ENCODE data around the gene KRTAP4-12. TPM values are rescaled to one million over a fixed set of nuclear protein-coding genes. Genes with fewer than 3 reads are reported as not detected.

Gene KRTAP4-12
- total RNA-seq, 1 experiment from 2014 or later = not detected

- TF ChIP-seq, protein P1, sequence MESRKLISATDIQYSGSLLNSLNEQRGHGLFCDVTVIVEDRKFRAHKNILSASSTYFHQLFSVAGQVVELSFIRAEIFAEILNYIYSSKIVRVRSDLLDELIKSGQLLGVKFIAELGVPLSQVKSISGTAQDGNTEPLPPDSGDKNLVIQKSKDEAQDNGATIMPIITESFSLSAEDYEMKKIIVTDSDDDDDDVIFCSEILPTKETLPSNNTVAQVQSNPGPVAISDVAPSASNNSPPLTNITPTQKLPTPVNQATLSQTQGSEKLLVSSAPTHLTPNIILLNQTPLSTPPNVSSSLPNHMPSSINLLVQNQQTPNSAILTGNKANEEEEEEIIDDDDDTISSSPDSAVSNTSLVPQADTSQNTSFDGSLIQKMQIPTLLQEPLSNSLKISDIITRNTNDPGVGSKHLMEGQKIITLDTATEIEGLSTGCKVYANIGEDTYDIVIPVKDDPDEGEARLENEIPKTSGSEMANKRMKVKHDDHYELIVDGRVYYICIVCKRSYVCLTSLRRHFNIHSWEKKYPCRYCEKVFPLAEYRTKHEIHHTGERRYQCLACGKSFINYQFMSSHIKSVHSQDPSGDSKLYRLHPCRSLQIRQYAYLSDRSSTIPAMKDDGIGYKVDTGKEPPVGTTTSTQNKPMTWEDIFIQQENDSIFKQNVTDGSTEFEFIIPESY (IDR thresholded peaks at IDR 0.05; ENCODE audit: extremely low read depth, insufficient replicate concordance, low read length) = no peak
- no peak for TF ChIP-seq EZH2 (IDR thresholded peaks at IDR 0.05)
These were observed 20.9 kb upstream of the KRTAP4-12 start (continued) for GRCh38 chr17:41144846-41145245.

DNA sequence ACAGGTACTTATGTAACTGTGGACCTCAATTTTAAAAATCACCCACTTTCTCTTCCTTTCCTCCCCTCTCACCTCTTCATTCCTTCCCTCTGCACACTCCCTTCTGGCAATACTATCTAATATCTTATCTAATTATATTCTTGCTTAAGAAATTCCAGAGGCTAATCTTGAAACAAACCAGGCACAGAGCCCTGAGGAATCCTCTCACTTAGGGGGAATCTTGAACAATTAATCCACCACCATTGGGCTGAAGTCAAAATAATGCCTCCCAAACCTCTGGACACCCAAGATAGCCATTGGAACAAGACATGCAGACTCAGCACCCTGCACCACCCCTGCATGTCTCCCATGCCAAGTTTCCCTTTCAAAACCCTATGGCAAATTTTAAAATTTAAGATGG lies 17.4 kb upstream of the KRTAP4-12 start:
- intact Hi-C loops (cut with micrococcal nuclease) = no loop called here
- POLR2A ChIA-PET = no interaction called here
- TF ChIP-seq SRF (IDR thresholded peaks at IDR 0.05; ENCODE audit: low read depth) = no peak
- TF ChIP-seq POLR2AphosphoS5 (IDR thresholded peaks at IDR 0.05; ENCODE audit: low read depth, low read length) = no peak
- TF ChIP-seq JUND (IDR thresholded peaks at IDR 0.05) = no peak
- no peak for TF ChIP-seq MAX (IDR thresholded peaks at IDR 0.05)
- no peak for TF ChIP-seq SIN3A (IDR thresholded peaks at IDR 0.05; ENCODE audit: low read depth)
- TF ChIP-seq REST (IDR thresholded peaks at IDR 0.05; ENCODE audit: low read depth) = no peak
- no peak for TF ChIP-seq ZNF274 (IDR thresholded peaks at IDR 0.05; ENCODE audit: low read depth, low read length)
- TF ChIP-seq ZFX (IDR thresholded peaks at IDR 0.05) = no peak
- TF ChIP-seq CTCF (IDR thresholded peaks at IDR 0.05 in 2 of 3, conservative IDR thresholded peaks at IDR 0.05 in 1 of 3; ENCODE audit: borderline replicate concordance in 1 of 3, insufficient read depth in 1 of 3, low read depth in 2 of 3, low read length in 2 of 3) = no peak
- TF ChIP-seq, protein P2, sequence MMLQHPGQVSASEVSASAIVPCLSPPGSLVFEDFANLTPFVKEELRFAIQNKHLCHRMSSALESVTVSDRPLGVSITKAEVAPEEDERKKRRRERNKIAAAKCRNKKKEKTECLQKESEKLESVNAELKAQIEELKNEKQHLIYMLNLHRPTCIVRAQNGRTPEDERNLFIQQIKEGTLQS (IDR thresholded peaks at IDR 0.05) = no peak
- TF ChIP-seq, protein P1 (IDR thresholded peaks at IDR 0.05; ENCODE audit: extremely low read depth, insufficient replicate concordance, low read length) = no peak
- no peak for TF ChIP-seq YY1 (IDR thresholded peaks at IDR 0.05; ENCODE audit: extremely low read depth, insufficient replicate concordance, low read depth, low read length)
- no peak for TF ChIP-seq FOSL1 (IDR thresholded peaks at IDR 0.05; ENCODE audit: low read depth)

More for the DNA sequence above, 17.4 kb upstream of the KRTAP4-12 start:
- Histone ChIP-seq H3K9me3 (ENCODE audit: control insufficient read depth in 1 of 2, insufficient read depth in 1 of 2, low read depth in 1 of 2, low read length in 2 of 2) (peaks cover 6 to 41% of the 10 kb centered on the region in 2 experiments; a peak in 3 of 4 replicates), H2AFZ (ENCODE audit: low read depth, low read length, poor library complexity, severe bottlenecking) (no peak overlapping the region), H3K27ac (ENCODE audit: low read depth, low read length) (no peak overlapping the region), H3K4me3 (replicated peaks in 1 of 2; ENCODE audit: low read depth in 1 of 2, low read length in 2 of 2) (no peak overlapping the region), H3K27me3 (ENCODE audit: insufficient read depth, low read length) (no peaks in the 10 kb centered on the region), H3K9me2 (ENCODE audit: insufficient read depth) (no peaks in the 10 kb centered on the region), H4K20me1 (ENCODE audit: insufficient read depth) (no peaks in the 10 kb centered on the region), H3K9ac (ENCODE audit: low read length) (no peak overlapping the region), H3K36me3 (ENCODE audit: control insufficient read depth in 1 of 2, insufficient read depth in 2 of 2, low read length in 2 of 2) (peaks cover 0 to 9% of the 10 kb centered on the region in 2 experiments; a peak in 1 of 4 replicates), H3K4me1 (ENCODE audit: control insufficient read depth in 1 of 2, insufficient read depth in 2 of 2, low read length in 2 of 2) (no peaks in the 10 kb centered on the region; a peak in 1 of 4 replicates), H3K4me2 (ENCODE audit: low read length) (no peak overlapping the region), H3K79me2 (ENCODE audit: insufficient read depth, low read length) (no peaks in the 10 kb centered on the region)
- ChIA-PET CTCF (no interaction called here), RAD21 (ENCODE audit: low non-redundant PET in 1 of 2, low total read pairs in 2 of 2, uncharacterized antibody in 2 of 2, unreplicated experiment in 2 of 2) (no interaction called here)
- DNase-seq (ENCODE audit: low read depth, low spot score) (no peak), ATAC-seq (no peak)
- BruUV-seq (replicated peaks) = no TSS peak
